Jurkat, Clone E6-1 (cell line): ENCODE data around the gene CLDN19. TPM values are rescaled to one million over a fixed set of nuclear protein-coding genes. Genes with fewer than 3 reads are reported as not detected.

Source experiments
- DNase-seq: peaks from one replicate; pipeline ENCODE4 v3.0.0-alpha.2; 2011; ENCODE audit warnings: low read depth, low spot score
- H3K4me3 ChIP-seq: 2 replicates; pipeline ENCODE4 v1.5.1; 2011; ENCODE audit warnings: mild to moderate bottlenecking, low read length, control low read depth, moderate library complexity
- polyA plus RNA-seq: library from polyadenylated mRNA; unstranded; fragments of >200 nt; gene quantifications from one replicate; pipeline ENCODE4 v1.2.1, GENCODE V29; 2012; ENCODE audit warnings: missing spikeins; ENCODE audit not compliant: insufficient read length, insufficient read depth

The CLDN19 gene
- polyA plus RNA-seq, result not detected

GRCh38 chr1:42739753-42740700, at the start of gene CLDN19:
Gene CLDN19, minus strand, starts transcription at chr1:42740236. Its CDS starts 173 bp downstream, at chr1:42740063.
- no peak within 1 kb of the TSS for H3K4me3 ChIP-seq

GRCh38 chr1:42788021-42788420, 48.0 kb upstream of the CLDN19 start:
- H3K4me3 ChIP-seq, result no peak overlapping the region
- no peak for DNase-seq

More at GRCh38 chr1:42739753-42740700, at the start of gene CLDN19:
- DNase-seq, result no peak

GRCh38 chr1:42786097-42786496, 46.1 kb upstream of the CLDN19 start:
- H3K4me3 ChIP-seq, result no peak overlapping the region

GRCh38 chr1:42784946-42785693, 45.1 kb upstream of the CLDN19 start, which contains the start of gene TMEM269:
Gene TMEM269, plus strand, starts transcription at chr1:42784991. Its CDS starts 4,903 bp downstream, at chr1:42789894.
- no peak for DNase-seq
- H3K4me3 ChIP-seq, result no peak within 1 kb of the TSS

More at GRCh38 chr1:42786097-42786496, 46.1 kb upstream of the CLDN19 start:
- DNase-seq, result no peak

GRCh38 chr1:42784547-42784945, 44.5 kb upstream of the CLDN19 start:
- no peak overlapping the region for H3K4me3 ChIP-seq
- DNase-seq, result no peak

GRCh38 chr1:42783092-42783491, 43.1 kb upstream of the CLDN19 start:
- no peak for DNase-seq
- no peak overlapping the region for H3K4me3 ChIP-seq

- no peak overlapping the region for H3K4me3 ChIP-seq
- DNase-seq, result no peak
Observed at GRCh38 chr1:42780176-42780575, 40.1 kb upstream of the CLDN19 start.

GRCh38 chr1:42779725-42780124, 39.7 kb upstream of the CLDN19 start:
- no peak for DNase-seq
- no peak overlapping the region for H3K4me3 ChIP-seq

- no peak overlapping the region for H3K4me3 ChIP-seq
- peak; percentile 31 for DNase-seq
Observed at GRCh38 chr1:42777852-42778251, 37.8 kb upstream of the CLDN19 start.

GRCh38 chr1:42776502-42776901, 36.5 kb upstream of the CLDN19 start:
- H3K4me3 ChIP-seq, result no peak overlapping the region
- no peak for DNase-seq

GRCh38 chr1:42774928-42775526, 35.0 kb upstream of the CLDN19 start:
- DNase-seq, result no peak
- H3K4me3 ChIP-seq, result no peak overlapping the region

- H3K4me3 ChIP-seq, result no peak overlapping the region
- no peak for DNase-seq
Observed at GRCh38 chr1:42773420-42773819, 33.4 kb upstream of the CLDN19 start.

GRCh38 chr1:42769811-42770210, 29.8 kb upstream of the CLDN19 start:
- no peak for DNase-seq
- H3K4me3 ChIP-seq, result no peak overlapping the region

- H3K4me3 ChIP-seq, result peak overlapping the region; percentile 88
Observed at GRCh38 chr1:42768172-42768571, 28.1 kb upstream of the CLDN19 start.

GRCh38 chr1:42767510-42768000, 27.5 kb upstream of the CLDN19 start:
- peak overlapping the region; percentile 88 for H3K4me3 ChIP-seq
- no peak for DNase-seq

More at GRCh38 chr1:42768172-42768571, 28.1 kb upstream of the CLDN19 start:
- DNase-seq, result no peak

GRCh38 chr1:42766741-42767509, 26.9 kb upstream of the CLDN19 start, which contains the start of the genes C1orf50 and P3H1:
Gene C1orf50, plus strand, starts transcription at chr1:42767249. Its CDS starts 63 bp downstream, at chr1:42767312.
Gene P3H1, minus strand, starts transcription at chr1:42767028. Its CDS starts 57 bp downstream, at chr1:42766971.
- peak; percentile 99 for DNase-seq
- peak within 1 kb of the TSS; percentile 88 for H3K4me3 ChIP-seq

- peak; percentile 44 for DNase-seq
- peak overlapping the region; percentile 88 for H3K4me3 ChIP-seq
Observed at GRCh38 chr1:42765832-42766740, 26.1 kb upstream of the CLDN19 start.
